ENCODE data around the gene ZNF761. TPM values are rescaled to one million over a fixed set of nuclear protein-coding genes. Genes with fewer than 3 reads are reported as not detected.

Gene ZNF761
- total and polyA plus RNA-seq, 11 donors = 2.6 to 5.5 (median 3.8) TPM

DNA sequence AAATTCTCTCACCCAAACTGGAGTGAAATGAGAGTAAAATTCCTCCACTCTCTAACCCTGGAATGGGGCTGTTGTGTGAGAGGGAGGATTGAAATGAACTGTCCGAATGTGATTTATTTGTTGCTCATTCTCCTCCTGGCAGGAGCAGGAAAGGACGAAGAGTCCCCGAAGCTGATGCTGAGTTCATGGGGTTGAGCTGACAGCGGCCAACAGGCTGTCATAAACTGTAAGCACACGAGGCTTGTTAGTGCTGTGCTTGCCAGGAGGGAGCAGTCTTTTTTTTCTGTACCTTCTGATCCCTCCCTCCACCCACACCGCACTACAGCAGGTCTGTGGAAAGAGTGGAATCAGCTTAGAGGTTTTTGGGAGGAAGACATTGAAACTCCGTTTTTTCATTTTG, 73.1 kb downstream of the ZNF761 start:
- Histone ChIP-seq H3K36me3 (no peaks in the 10 kb centered on the region), H3K9me3 (no peaks in the 10 kb centered on the region), H3K27me3 (peaks cover 0 to 12% (median 2%) of the 10 kb centered on the region in 9 donors), H3K4me1 (peaks cover 0 to 7% (median 0%) of the 10 kb centered on the region in 12 donors), H3K27ac (peak overlapping the region in 5 of 12 donors; percentile 4 to 67 (median 35)), H3K4me3 (peak overlapping the region in 9 of 12 donors; percentile 9 to 50 (median 35))
- 32 to 49% (median 36%) methylated on average over 6 to 7 of the region's 7 CpGs for WGBS, 4 donors
- peak in 2 of 4 donors; percentile 18 to 20 for ATAC-seq
- intact Hi-C loops (cut with DNase I) = loop anchor here in 4 of 10 donors (5.0 to 10.0 kb wide), 2 partner anchors 240 to 242 kb away; no protein-coding TSS in a partner anchor
- no peak for DNase-seq
- TF ChIP-seq, protein P1, sequence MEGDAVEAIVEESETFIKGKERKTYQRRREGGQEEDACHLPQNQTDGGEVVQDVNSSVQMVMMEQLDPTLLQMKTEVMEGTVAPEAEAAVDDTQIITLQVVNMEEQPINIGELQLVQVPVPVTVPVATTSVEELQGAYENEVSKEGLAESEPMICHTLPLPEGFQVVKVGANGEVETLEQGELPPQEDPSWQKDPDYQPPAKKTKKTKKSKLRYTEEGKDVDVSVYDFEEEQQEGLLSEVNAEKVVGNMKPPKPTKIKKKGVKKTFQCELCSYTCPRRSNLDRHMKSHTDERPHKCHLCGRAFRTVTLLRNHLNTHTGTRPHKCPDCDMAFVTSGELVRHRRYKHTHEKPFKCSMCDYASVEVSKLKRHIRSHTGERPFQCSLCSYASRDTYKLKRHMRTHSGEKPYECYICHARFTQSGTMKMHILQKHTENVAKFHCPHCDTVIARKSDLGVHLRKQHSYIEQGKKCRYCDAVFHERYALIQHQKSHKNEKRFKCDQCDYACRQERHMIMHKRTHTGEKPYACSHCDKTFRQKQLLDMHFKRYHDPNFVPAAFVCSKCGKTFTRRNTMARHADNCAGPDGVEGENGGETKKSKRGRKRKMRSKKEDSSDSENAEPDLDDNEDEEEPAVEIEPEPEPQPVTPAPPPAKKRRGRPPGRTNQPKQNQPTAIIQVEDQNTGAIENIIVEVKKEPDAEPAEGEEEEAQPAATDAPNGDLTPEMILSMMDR (IDR thresholded peaks at IDR 0.05) = no peak
- no peak for TF ChIP-seq POLR2A (IDR thresholded peaks at IDR 0.05)

DNA sequence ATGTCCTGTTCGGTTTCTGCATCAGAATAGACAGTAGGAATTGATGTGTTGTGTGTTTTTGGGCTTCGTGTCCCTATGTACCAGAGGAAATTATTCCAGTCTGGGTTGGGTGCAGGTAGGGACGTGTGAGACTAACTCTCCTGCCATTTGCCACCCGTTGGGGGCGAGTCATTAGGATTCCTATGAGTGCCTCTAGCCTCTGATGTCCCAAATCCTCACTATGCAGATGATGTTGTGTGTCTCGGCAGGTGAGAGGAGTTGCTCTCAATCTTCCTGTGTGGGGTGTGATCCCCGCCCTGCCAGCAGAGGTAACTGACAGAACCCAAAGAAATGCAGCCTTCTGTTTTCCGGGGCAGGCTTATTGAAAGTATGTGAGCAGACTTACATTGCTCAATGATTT, 74.9 kb downstream of the ZNF761 start:
- Histone ChIP-seq H3K4me1 (peaks cover 0 to 7% (median 0%) of the 10 kb centered on the region in 12 donors), H3K27ac (no peak overlapping the region), H3K4me3 (no peak overlapping the region), H3K9me3 (no peaks in the 10 kb centered on the region), H3K27me3 (peaks cover 0 to 12% (median 2%) of the 10 kb centered on the region in 9 donors), H3K36me3 (no peaks in the 10 kb centered on the region)
- intact Hi-C loops (cut with DNase I) = loop anchor here in 4 of 10 donors (5.0 to 10.0 kb wide), 2 partner anchors 238 to 241 kb away; no protein-coding TSS in a partner anchor
- TF ChIP-seq, protein P1 (IDR thresholded peaks at IDR 0.05) = no peak
- TF ChIP-seq POLR2A (IDR thresholded peaks at IDR 0.05) = no peak
- DNase-seq (no peak), ATAC-seq (no peak)
- WGBS, 4 donors = 67 to 77% (median 74%) methylated on average over 8 of the region's 8 CpGs

Other genes with a start within 250 kb of the ZNF761 start
- 1 to 10 TPM in 4 of 9 donors, under 1 TPM in 5; 0.38 to 3.6 (median 1.00) TPM for gene ZNF665, start 238.6 kb upstream of the ZNF761 start, total RNA-seq
- 1 to 10 TPM in 1 of 2 donors, under 1 TPM in 1; 0.85 to 1.2 TPM for gene ZNF665, start 238.6 kb upstream of the ZNF761 start, polyA plus RNA-seq
- gene ZNF677, start 177.1 kb upstream of the ZNF761 start, total RNA-seq = 10 to 100 TPM; 10.3 to 27.8 (median 16.9) TPM
- gene ZNF677, start 177.1 kb upstream of the ZNF761 start, polyA plus RNA-seq = 10 to 100 TPM; 12.8 to 14.6 TPM
- gene VN1R2, start 173.7 kb upstream of the ZNF761 start, total RNA-seq = not detected
- gene VN1R2, start 173.7 kb upstream of the ZNF761 start, polyA plus RNA-seq = not detected
- not detected for gene VN1R4, start 164.3 kb upstream of the ZNF761 start, total RNA-seq
- not detected for gene VN1R4, start 164.3 kb upstream of the ZNF761 start, polyA plus RNA-seq
- gene ZNF845, start 98.2 kb upstream of the ZNF761 start, total RNA-seq = 1 to 10 TPM; 2.7 to 5.7 (median 3.5) TPM
- gene ZNF845, start 98.2 kb upstream of the ZNF761 start, polyA plus RNA-seq = 1 to 10 TPM; 1.5 to 2.7 TPM
- 1 to 10 TPM; 1.6 to 6.0 (median 3.6) TPM for gene ZNF525, start 66.3 kb upstream of the ZNF761 start, total RNA-seq
- gene ZNF525, start 66.3 kb upstream of the ZNF761 start, polyA plus RNA-seq = 1 to 10 TPM; 1.9 to 3.5 TPM
- gene ZNF765, start 36.8 kb upstream of the ZNF761 start, total RNA-seq = 1 to 10 TPM; 2.8 to 5.9 (median 3.8) TPM
- 1 to 10 TPM; 2.7 to 4.9 TPM for gene ZNF765, start 36.8 kb upstream of the ZNF761 start, polyA plus RNA-seq
- 1 to 10 TPM in 8 of 9 donors, under 1 TPM in 1; 0.82 to 2.5 (median 1.2) TPM for gene ZNF813, start 35.7 kb downstream of the ZNF761 start, total RNA-seq
- under 1 TPM; 0.42 to 0.96 TPM for gene ZNF813, start 35.7 kb downstream of the ZNF761 start, polyA plus RNA-seq
- gene ZNF331, start 106.2 kb downstream of the ZNF761 start, total RNA-seq = 10 to 100 TPM in 6 of 9 donors, 1 to 10 TPM in 3; 7.6 to 25.8 (median 12.3) TPM
- 1 to 10 TPM; 8.0 to 9.0 TPM for gene ZNF331, start 106.2 kb downstream of the ZNF761 start, polyA plus RNA-seq
- gene DPRX, start 200.0 kb downstream of the ZNF761 start, total RNA-seq = not detected
- under 1 TPM in 1 of 2 donors, not detected in 1; 0.14 TPM for gene DPRX, start 200.0 kb downstream of the ZNF761 start, polyA plus RNA-seq